Stimulated activated CD4-positive, alpha-beta T cell treated with anti-CD3 and anti-CD28 coated beads, Interleukin-1b, Interleukin-23, amount 100 ng/mL, for 24 hours (primary cell): ENCODE data around the gene DYNLT3.

Experiments
- DNase-seq, 4 experiments: peaks; one replicate each; pipeline ENCODE4 v3.0.0-alpha.2; 2020; ENCODE audit warnings: low read depth in 4 of 4, low spot score in 1 of 4

DYNLT3 gene

DNA sequence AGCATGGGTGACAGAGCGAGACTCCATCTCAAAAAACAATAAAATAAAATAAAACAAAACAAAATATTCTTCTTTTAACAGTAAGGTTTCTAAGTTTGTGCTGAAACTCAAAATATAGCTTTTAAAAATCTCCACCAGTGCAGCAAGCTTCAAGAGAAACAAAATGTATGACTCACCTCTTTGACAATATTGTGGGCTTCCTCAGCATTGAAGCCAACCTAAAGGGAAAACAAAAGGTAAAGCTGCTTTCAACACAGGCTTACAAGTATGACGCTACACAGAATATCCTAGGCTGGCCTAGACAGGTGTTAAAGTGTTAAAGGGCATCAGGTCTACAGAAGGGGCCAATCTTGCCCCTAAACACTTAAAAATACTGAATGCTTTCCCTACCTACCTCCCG lies 1.2 kb downstream of the DYNLT3 start:
- DNase-seq: no peak

DNA sequence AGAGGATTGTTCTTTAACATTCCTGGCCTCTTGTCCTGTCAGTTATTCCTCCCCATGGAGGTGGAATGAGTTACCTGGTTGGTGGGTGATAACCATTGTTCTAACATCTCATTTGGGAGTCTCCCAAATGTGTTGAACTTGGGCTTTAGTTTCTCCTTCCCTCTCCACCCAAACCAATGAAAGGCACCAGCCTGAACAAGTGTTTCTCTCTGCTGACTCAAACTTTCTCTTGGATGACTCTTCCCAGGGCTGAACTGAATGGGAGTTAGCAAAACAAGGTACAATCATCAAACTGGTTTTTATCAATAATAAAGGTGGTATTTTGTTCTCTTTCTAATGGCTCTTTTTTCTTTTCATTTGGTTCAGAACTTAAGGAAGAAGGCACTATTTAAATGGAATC lies 2.7 kb downstream of the DYNLT3 start:
- DNase-seq: no peak

DNA sequence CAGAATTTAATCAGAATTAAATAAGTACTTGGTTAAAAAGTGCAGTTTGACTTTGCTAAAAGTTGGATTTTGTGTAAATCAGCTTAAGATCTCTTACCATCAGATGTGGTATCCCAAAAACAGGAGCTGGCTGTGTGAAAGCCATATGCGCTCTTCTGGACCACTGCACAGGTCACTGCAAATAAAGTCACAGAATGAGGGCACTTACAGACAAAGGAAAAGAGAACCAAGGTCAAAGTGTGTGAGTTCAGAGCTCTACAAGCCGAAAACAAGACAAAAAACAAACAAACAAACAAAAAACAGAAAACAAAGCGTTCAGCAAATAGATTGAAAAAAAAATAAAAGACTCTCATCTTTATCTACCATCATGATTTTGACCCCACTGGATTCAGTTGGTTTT lies 6.4 kb downstream of the DYNLT3 start:
- no peak for DNase-seq

DNA sequence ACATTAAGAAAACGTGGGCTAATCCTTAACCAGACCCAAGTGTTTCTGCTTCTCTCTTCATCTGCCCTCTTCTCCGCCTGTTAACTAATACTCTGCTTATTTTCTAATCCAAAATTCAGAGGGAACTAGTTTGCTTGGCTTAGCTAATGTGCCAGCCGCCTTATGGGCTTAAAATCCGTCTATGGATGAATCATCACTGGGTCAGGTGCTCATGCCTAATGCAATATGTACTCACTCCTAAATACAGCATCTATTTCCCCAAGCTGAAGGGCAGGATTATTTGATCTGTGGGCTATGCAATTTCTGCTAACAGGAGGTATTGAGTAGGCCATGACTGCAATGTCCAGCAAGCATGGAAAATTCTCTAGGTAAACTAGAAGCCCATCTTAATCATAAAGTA lies 12.4 kb downstream of the DYNLT3 start:
- DNase-seq: no peak

DNA sequence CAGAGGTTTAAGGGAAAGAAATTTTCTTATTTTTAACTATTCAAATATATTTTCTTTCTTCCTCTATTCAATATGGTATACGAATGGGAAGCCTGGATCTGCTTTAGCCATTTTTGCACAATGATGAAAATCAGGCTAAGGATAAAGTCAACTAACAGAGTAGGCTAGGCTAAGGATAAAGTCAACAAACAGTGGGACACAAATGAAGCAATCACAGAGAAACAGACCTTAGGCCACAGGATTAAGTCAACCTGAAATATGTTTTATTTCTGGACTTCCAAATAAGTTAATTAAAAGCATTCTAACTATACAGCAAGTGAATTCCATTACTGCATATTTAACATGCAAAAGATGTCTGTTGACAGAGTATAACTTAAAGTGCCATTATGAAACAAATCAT lies 17.0 kb downstream of the DYNLT3 start:
- no peak for DNase-seq

DNA sequence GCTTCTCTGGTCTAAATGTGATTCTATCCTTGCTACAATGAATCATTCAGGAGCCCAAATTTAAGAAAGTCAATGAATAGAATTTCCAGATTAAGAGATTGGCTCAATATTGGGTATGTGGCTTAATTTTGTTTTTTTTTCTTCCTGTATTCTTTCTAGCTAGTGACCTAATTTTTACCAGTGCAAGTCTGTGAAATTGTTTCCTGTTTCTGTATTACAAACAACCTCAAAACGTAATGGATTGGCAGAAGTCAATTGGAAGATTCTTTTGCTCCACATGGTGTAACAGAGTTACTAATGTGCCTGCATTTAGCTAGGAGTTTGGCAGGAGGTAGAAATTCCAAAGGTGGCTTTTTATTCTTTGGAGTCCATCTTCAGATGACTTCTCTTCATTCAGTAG lies 17.6 kb downstream of the DYNLT3 start:
- no peak for DNase-seq

DNA sequence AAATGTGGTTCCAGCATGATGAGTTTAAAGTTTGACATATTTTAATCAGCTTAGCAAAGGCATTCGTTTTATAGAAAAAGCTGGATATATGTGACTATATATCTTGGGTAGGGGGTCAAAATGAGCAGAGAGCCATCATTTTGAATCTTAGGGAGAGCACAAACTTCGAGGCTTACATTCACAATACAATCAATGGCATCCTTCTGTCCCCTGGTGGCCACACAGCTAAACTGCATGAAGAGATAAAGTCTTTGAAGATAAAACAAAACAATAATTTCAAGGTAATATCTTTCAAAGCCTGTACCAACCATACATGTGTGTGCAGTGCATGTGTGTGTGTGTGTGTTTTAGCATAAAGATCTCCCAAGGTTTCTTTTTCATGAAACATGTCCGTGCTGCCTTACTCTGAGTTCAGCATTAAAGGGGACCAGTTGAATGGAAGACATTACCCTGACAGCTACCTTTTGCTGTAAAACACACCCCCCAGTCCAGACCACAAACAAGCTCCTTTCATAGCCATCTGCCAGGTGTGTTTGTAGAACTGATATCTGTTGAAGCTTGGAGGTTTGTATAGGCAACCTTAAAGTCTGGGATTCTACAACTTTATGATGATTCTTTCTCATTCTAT lies 22.0 kb downstream of the DYNLT3 start:
- peak in 3 of 4 experiments; percentile 10 to 25 (median 21) for DNase-seq

DNA sequence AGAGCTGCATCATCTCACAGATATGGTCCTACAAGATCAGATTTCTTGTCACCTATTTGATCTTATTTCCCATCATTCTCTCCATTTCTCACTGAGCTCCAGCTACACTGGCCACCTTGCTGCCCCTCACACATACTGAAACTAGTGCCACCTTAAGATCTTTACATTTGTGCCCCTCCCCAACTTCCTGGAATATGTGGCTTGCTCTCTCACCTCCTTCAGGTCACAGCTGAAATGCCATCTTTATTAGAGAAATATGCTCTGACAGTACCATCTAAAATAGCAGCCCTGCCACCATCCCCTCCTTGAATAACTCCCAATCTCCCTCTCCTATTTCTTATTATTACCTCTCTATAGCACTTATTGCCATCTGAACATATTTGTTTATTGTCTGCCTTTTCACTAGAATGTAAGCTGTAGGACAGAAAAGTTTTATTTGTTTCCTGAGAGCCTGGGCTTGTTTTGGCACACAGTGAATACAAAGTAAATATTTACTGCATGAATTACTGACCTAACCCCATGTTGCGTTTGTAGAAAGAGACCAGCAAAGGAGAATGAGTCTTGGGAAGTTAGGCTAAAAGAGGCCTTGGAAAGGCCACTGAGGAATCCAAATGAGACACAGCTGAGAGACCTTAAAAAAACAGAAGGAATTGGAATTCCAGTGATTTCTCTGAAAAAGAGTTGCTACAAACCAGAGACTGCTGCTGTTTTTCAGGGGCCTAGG lies 22.7 kb downstream of the DYNLT3 start:
- no peak for DNase-seq

DNA sequence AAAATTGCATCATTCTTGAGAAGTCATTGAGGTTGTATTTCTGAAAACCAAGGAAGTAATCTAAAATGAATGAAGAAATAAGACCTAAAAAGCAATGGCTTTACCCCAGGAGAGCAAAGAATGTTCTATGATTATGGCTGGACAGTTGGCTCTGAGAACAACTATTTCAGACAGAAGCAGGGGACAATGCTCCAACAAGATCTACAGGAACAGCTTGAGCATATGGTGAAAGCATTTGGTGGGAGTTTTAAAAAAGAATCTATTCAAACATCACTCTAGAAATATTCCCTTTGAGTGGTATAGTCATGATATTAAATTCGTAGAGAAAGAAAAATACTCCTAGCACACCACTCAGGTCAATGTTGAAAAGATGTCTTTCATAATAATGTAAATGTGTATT lies 26.7 kb downstream of the DYNLT3 start:
- no peak for DNase-seq

DNA sequence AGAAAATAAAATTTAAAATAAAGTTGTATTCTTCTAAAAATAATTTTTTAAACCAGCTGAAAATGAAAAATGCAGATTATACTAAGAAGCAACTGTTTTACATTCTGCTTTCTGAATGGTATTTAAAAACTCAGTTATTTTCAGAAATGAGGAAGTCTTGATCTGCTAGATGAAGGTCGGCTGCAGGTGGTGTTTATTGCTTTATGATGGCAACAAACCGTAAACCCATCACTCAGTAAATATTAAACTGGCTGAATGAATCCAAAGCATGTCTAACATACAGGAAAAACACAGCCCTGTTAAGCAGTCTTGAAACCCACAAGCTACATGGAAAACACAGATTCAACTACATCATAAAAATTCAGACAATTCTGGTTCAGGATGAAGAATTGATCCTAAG lies 29.3 kb downstream of the DYNLT3 start:
- DNase-seq: no peak

DNA sequence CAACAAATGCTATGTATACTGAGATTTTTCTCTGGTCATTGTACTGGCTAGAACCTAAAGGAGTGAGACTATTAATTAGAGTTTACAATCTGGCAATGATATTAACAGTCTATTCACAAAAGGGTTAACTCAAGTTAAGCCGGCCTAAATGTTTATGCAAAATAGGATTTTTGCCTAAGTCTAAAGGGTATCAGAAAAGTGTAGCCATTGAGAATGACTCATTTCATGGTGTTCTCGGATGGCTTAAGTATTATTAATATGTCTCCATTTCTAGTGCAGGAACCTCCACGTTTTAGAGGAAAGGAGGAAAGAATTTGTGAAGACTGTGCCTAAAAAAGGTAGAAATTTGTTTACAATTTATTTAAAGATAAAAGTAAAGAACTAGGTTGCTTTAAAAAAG lies 29.8 kb downstream of the DYNLT3 start:
- no peak for DNase-seq

DNA sequence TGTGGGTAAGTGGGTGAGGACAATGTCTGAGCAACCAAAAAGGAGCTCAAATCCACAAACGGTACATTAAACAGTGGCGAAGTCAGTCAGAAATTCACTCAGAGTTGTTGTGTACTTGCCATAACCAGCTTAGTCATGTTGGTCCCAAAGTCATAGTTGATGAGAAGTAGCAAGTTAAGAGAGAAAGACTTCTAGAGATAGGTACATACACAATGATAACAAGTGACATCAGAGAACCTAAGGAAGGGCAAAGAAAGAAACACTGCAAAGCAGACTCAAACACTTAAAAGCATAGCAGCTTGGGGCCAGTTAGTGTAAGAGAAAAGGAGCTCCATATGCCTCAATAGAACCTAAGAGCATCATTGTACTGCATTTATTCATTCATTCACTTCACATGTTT lies 30.2 kb downstream of the DYNLT3 start:
- no peak for DNase-seq

DNA sequence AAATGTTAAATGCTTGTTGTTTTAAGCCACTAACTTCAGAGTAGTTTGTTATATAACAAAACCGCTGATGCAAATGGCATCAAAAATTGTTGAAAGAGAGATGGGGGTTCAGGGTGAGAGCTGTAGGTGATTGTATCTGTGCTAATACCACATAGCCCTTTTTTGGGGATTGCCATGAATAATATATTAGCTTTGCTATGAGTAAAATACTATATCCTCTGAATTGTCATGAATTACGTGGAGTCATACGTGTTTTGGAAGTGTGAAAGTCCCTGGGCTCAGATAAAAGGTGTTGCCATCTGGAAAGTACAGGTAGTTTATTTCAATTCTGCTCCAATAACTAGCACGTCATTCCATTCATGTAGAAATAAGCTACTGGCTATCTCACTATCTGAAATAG lies 30.6 kb downstream of the DYNLT3 start:
- DNase-seq: no peak

DNA sequence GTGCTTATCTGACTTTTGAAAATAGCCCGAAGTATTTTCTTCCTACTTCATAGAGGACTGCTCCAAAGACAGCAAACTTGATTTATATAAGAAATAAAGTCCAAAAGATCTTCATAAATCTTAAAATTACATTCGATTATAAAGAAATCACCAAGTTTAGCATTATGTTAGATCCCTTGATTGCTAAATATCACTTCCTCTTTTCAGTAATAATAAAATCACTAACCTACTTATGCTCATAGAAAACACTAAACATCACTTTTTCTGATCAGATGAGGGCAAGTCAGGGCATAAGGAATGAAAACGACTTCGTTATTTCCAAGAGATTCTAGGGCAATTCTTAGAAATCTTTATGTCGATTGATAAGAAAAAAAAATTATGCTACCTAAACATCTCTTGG lies 32.0 kb downstream of the DYNLT3 start:
- DNase-seq: no peak

DNA sequence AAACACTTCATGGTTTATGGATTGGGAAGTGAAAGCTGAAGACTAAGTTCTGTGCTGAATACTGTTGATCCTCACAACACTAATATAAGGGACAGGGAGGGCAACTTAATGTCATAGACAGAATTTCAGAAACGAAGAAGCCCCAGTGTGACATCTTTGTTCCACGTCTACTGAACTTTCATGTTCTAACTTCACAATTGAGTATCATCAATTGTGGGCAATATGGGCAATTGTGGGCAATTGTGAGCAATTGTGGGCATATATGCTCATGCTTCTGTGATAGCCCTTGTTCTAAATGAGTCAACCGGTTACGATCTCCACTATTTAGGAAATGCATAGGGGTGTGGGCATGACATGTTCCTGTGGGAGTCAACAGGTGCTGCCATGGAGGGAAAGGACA lies 33.8 kb downstream of the DYNLT3 start:
- no peak for DNase-seq

DNA sequence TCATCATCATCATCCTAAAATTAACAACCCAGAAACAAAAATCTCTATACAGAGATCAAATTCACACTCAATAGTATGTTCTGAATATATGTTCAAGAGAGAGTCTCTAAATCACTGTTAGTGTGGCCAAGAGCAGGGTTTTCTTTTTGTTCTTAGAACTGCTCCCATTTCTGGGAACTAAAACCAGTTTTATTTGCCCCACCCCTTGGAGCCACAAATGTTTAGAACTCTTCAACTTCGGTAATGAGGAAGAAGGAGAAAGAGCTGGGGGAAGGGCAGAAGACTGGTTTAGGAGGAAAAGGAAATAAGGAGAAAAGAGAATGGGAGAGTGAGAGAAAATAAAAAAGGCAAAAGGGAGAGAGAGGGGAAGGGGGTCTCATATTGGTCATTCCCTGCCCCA lies 35.3 kb downstream of the DYNLT3 start:
- DNase-seq: no peak

DNA sequence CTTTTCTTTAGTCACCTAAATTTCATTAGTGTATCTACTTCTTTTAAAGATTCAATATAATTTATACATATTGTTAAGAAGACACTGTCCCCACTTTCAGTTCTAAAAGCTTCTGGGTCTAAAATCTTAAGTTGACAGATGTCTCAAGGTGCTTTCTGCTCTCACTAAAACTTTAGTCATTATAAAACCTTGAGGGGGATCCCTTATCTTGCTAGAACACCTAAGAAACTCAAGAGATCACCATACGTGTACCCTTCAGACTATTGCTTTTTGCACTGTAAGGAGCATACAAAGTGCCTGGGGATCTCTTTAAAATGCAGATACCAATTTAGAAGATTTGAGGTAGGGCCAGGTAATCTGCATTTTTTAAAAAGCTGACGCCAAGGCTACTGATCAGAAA lies 37.4 kb downstream of the DYNLT3 start:
- no peak for DNase-seq

DNA sequence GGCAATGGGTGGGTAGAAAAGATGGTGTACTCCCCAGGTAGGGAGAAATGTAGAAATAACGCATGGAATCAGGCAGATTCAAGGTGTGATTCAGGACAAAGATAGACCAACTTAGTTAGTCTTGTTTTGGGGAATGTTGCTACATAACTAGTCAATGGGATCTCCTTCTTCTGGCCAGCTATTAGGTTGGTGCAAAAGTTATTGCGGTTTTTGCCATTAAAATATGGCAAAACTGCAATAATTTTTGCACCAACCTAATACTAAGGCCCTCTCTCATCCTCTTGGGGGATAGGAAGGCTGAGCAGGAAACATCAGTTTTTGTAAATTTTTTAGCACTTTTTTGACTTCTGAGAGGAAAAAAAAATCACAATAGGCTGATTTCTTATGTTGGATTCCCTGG lies 44.3 kb downstream of the DYNLT3 start:
- no peak for DNase-seq

DNA sequence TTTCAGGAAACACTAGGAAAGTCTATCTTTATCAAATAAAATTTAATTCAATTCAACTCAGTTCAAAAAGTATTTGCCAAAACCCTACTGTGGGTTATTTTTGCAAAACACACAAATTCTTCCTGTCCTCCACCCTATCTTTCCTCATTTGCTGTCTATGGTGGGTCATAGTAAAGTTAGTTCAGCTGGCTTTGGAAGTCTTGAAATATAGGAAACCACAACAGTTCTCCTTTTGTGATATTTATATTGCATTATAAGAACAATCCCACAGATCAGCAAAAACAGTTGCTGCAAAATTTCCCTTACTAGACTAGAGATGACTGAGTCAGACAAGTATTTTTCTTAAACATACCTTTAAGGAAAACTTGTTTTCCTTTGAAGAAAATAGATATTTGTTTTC lies 45.3 kb downstream of the DYNLT3 start:
- no peak for DNase-seq

DNA sequence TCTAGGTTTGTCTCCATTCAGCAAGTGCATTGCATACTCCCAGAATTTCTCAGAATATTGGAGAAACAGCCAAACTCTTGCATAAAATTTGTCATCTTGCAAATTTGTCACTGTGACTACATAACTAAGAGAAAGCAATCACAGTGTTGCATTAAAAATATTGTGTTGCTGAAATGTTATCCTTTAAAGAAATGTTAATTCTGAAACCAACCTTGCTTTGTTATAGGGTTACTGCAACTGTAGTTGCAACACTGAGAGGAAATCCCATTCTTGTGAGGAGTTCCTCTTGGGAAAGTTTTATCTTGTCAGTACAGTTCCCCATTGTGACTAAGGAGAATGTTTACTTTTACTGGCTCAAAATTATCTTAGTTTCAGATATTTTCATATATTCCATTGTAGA lies 46.7 kb downstream of the DYNLT3 start:
- no peak for DNase-seq

DNA sequence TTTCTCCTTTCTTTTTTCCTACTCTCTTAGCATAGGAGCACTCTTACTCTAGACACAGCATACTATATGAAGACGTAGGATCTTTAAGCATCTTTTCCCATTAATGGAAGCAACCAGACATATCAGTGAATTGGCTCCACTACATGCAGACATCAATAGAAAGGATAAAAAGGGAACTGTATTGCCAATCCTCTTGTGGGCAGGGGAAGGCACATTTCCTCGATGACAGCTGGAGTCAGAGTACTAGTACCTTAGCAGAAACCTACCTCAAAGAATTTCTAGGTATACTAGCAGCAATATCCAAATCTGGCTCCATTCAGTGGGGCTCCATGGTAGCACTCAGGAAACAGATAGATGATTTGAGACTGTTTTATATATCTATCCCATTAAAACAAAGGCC lies 47.4 kb downstream of the DYNLT3 start:
- DNase-seq: no peak

DNA sequence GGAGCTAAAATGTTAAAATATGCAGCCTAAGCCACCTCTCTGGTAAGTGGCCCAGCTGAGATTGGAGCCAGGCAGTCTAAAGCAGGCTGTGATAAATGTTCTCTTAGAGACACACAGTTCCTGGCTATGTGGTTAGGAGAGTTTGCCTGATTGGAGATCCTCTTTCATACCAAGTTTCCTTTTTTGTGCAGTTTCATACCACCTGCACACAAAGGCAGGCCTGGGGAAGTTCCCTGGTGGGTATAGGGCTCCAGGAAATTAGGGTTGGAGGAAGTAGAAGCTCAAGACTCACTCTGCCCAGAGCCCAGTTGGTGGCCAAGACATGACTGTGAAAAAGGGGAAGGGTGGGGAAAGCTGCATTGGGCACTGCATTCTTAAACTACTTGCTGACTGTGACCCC lies 50.6 kb downstream of the DYNLT3 start:
- DNase-seq: no peak

DNA sequence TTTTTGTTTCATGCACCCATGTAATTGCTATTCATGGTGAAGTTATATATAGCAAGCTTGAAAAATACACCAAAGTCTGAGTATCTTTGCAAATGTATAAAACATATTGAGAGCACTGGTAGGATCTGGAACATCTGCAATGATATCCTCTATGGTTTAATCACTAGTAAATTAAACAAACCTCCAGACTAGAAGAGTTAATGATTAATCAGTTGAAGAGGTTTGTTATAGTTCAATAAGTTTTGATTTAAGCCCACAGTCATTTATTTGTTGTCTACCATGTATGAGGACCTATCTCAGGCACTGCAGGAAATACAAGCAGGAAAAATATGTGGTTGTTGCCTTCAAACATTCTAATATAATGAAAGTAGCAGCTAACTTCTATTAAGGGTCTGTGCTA lies 51.1 kb downstream of the DYNLT3 start:
- no peak for DNase-seq
